OCI-LY7 (cell line): ENCODE data around the gene NR2E1. TPM values are rescaled to one million over a fixed set of nuclear protein-coding genes. Genes with fewer than 3 reads are reported as not detected.

ENCODE experiments used
- BruUV-seq: library from RNA; stranded (reverse); fragments of 400-500 nt; replicated peaks from 2 replicates; lab custom pipeline; 2021; lab: Mats Ljungman, UMichigan
- CTCF ChIA-PET: fragments of 300-600 bp; sonication (Branson Sonifier 250); formaldehyde crosslinking; loops from one replicate; lab custom pipeline; 2022; ENCODE audit warnings: antibody characterized with exemption; ENCODE audit not compliant: unreplicated experiment; lab: Charles Lee
- POLR2A ChIA-PET: fragments of 300-600 bp; sonication (Branson Sonifier 250); formaldehyde crosslinking; loops from one replicate; lab custom pipeline; 2022; ENCODE audit warnings: antibody characterized with exemption; lab: Charles Lee
- DNase-seq: peaks from one replicate; pipeline ENCODE4 v3.0.0-alpha.2; 2015; ENCODE audit warnings: low spot score
- H2AFZ ChIP-seq: fragments of 200-600 bp; sonication (generic), shearing (Covaris generic); 2 replicates; pipeline ENCODE4 v1.6.1; 2014; ENCODE audit warnings: mild to moderate bottlenecking, antibody characterized with exemption, low read length, moderate library complexity
- H3K27ac ChIP-seq: fragments of 200-600 bp; sonication (generic); 2 replicates; pipeline ENCODE4 v1.5.1; 2014; ENCODE audit warnings: mixed run types, low read depth, mild to moderate bottlenecking, moderate library complexity, low read length, inconsistent platforms; ENCODE audit not compliant: poor library complexity, severe bottlenecking
- H3K36me3 ChIP-seq: fragments of 200-600 bp; sonication (generic); 2 replicates; pipeline ENCODE4 v1.6.1; 2014; ENCODE audit warnings: mild to moderate bottlenecking, antibody characterized with exemption, low read length, moderate library complexity, mixed read lengths; ENCODE audit not compliant: insufficient read depth
- H3K4me1 ChIP-seq: fragments of 200-600 bp; sonication (generic); 2 replicates; pipeline ENCODE4 v1.5.1; 2014; ENCODE audit warnings: mild to moderate bottlenecking, low read length; ENCODE audit not compliant: insufficient read depth, poor library complexity, severe bottlenecking
- H3K4me2 ChIP-seq: fragments of 200-600 bp; sonication (generic); 2 replicates; pipeline ENCODE4 v1.6.1; 2014; ENCODE audit warnings: mild to moderate bottlenecking, low read length
- H3K4me3 ChIP-seq: fragments of 200-600 bp; sonication (generic); 2 replicates; pipeline ENCODE4 v1.5.1; 2014; ENCODE audit warnings: mild to moderate bottlenecking, low read depth, low read length; ENCODE audit not compliant: poor library complexity, severe bottlenecking
- H3K79me2 ChIP-seq: fragments of 200-600 bp; sonication (generic); 2 replicates; pipeline ENCODE4 v1.6.1; 2016; ENCODE audit warnings: low read depth, mild to moderate bottlenecking, low read length, moderate library complexity, mixed read lengths; ENCODE audit not compliant: insufficient read depth
- H3K9me2 ChIP-seq: fragments of 200-600 bp; sonication (generic); 2 replicates; pipeline ENCODE4 v1.6.1; 2016; ENCODE audit warnings: mild to moderate bottlenecking, low read length, mixed read lengths; ENCODE audit not compliant: insufficient read depth
- H3K9me3 ChIP-seq: fragments of 200-600 bp; sonication (generic); 2 replicates; pipeline ENCODE4 v1.6.1; 2014; ENCODE audit warnings: mild to moderate bottlenecking, mixed run types, low read length, mixed read lengths
- H4K20me1 ChIP-seq: fragments of 200-600 bp; sonication (generic); 2 replicates; pipeline ENCODE4 v1.6.1; 2014; ENCODE audit warnings: mild to moderate bottlenecking, antibody characterized with exemption, low read length, moderate library complexity, mixed read lengths; ENCODE audit not compliant: insufficient read depth
- CTCF ChIP-seq: fragments of 200-600 bp; sonication (generic); conservative IDR thresholded peaks from 2 replicates; pipeline ENCODE4 v1.5.1; 2014; ENCODE audit warnings: mild to moderate bottlenecking, antibody characterized with exemption, low read length, moderate library complexity, mixed read lengths
- EZH2phosphoT487 ChIP-seq: fragments of 200-600 bp; sonication (generic); IDR thresholded peaks from 2 replicates; pipeline ENCODE4 v1.6.1; 2018; ENCODE audit warnings: low read depth, borderline replicate concordance, mild to moderate bottlenecking, mixed run types, antibody characterized with exemption, low read length, moderate library complexity, mixed read lengths
- intact Hi-C: fragments of 100-400 bp; cut with micrococcal nuclease; formaldehyde crosslinking; loops from one replicate; pipeline ENCODE4 v1.10.0; 2022; ENCODE audit not compliant: unreplicated experiment
- total RNA-seq, 2 experiments: library from RNA; depleted of rRNA in 1 of 2; stranded (reverse); fragments of >200 nt in 1 of 2; shearing (Covaris generic) in 1 of 2; gene quantifications; 2 replicates each; pipeline ENCODE4 v1.2.3, GENCODE V29; 2014 to 2022

Gene NR2E1
- total RNA-seq, 2 experiments from 2014 or later: not detected

GRCh38 chr6:108171918-108172516 is 6.2 kb downstream of the NR2E1 start:
- CTCF ChIA-PET: no interaction called here
- Histone ChIP-seq H3K9me2 (no peaks in the 10 kb centered on the region), H3K27ac (no peak overlapping the region), H2AFZ (no peak overlapping the region), H3K4me3 (no peak overlapping the region), H3K9me3 (no peaks in the 10 kb centered on the region), H3K79me2 (no peaks in the 10 kb centered on the region), H3K36me3 (no peaks in the 10 kb centered on the region), H3K4me2 (no peak overlapping the region), H4K20me1 (no peaks in the 10 kb centered on the region), H3K4me1 (no peaks in the 10 kb centered on the region)
- no TSS peak for BruUV-seq
- POLR2A ChIA-PET: interaction anchor here (0.6 kb wide), 2 partner anchors 11 to 17 kb away, joined by 3 to 5 read pairs; no protein-coding TSS in a partner anchor
- DNase-seq: no peak
- TF ChIP-seq EZH2phosphoT487: no peak
- no peak for TF ChIP-seq CTCF
- intact Hi-C loops: no loop called here

DNA sequence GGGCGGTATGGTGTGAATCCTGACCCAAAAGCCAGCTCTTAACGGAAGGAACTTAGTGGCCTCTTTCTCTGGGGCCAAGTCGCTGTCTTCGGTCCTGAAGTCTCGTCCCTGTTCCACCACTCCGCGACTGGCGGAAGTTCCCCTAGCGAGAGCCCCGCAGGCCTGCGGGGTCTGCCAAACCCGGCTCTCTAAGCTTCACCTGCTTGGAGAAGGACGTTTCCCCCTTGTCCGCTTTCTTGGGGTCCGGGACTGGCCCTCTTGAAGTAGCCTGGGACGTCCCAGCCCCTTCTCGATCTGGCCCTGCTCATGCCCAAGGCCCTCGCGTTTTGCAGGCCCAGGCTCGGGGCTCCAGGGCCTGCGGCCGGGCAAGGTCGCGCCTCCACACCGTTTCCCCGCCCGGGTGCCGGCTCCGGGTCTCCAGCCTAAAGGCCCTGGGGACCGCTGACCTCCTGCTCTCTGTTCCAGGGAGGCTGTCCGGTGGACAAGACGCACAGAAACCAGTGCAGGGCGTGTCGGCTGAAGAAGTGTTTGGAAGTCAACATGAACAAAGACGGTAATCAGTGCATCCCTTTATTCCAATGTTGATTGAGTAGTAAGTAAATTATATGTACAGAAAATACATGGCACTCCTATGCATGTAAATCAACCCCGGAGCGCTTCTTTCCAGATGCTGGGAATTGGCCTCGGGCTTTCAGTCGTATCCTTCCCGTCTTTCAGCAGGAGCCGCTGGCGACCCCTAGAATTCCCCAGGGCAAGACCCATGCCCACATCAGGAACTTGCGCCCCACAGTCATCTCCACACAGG is 8.8 kb downstream of the NR2E1 start:
- H3K4me1 ChIP-seq: peaks cover 7% of the 10 kb centered on the region
- DNase-seq: no peak
- H2AFZ ChIP-seq: no peak overlapping the region
- no peaks in the 10 kb centered on the region for H3K9me3 ChIP-seq
- POLR2A ChIA-PET: no interaction called here
- H3K27ac ChIP-seq: no peak overlapping the region
- no peak overlapping the region for H3K4me2 ChIP-seq
- no TSS peak for BruUV-seq
- no peaks in the 10 kb centered on the region for H3K9me2 ChIP-seq
- H3K4me3 ChIP-seq: no peak overlapping the region
- CTCF ChIA-PET: no interaction called here
- no peaks in the 10 kb centered on the region for H3K79me2 ChIP-seq
- no peaks in the 10 kb centered on the region for H3K36me3 ChIP-seq
- TF ChIP-seq CTCF (no peak), EZH2phosphoT487 (no peak)
- intact Hi-C loops: no loop called here
- H4K20me1 ChIP-seq: no peaks in the 10 kb centered on the region

DNA sequence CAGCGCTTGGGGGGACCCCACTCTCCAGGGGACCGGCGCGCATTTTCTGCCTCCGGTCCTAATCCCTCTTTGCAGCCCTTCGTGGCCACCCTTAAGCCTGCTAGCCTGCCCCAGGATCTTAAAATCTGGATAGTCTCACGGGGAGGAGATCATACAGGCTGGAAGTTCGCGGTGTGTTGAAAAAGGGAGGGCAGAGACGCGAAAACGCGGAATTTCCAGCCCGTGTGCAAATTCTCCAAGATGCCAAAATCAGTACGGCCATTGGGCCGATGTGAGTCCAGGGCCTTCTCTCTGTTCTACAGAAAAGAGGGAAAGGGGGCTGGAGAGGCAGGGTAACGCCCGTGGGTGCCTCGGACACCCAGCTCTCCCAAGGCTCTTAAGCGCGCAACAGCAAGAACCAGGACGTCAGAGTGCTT is 9.4 kb downstream of the NR2E1 start:
- Histone ChIP-seq H3K4me3 (no peak overlapping the region), H3K27ac (no peak overlapping the region), H2AFZ (no peak overlapping the region), H3K4me2 (no peak overlapping the region), H3K79me2 (no peaks in the 10 kb centered on the region), H3K9me3 (no peaks in the 10 kb centered on the region), H3K36me3 (no peaks in the 10 kb centered on the region), H4K20me1 (no peaks in the 10 kb centered on the region), H3K9me2 (no peaks in the 10 kb centered on the region), H3K4me1 (peaks cover 9% of the 10 kb centered on the region)
- ChIA-PET POLR2A (no interaction called here), CTCF (no interaction called here)
- intact Hi-C loops: no loop called here
- BruUV-seq: no TSS peak
- TF ChIP-seq EZH2phosphoT487: no peak
- no peak for TF ChIP-seq CTCF
- DNase-seq: no peak
